SK-N-SH (cell line): ENCODE data around the gene OSBPL7.
A peak's percentile ranks its signal among the peaks of the same experiment; 100 is the strongest.

ENCODE experiments used
- ELF1 ChIP-seq: IDR thresholded peaks from 2 replicates; pipeline ENCODE4 v1.4.0; 2012
- EP300 ChIP-seq, 2 experiments: IDR thresholded peaks; 2 replicates each; pipeline versions ENCODE4 v1.4.0 to v1.6.1; 2012; ENCODE audit warnings: borderline replicate concordance in 1 of 2, low read depth in 1 of 2, low read length in 1 of 2
- GABPA ChIP-seq: IDR thresholded peaks from 2 replicates; pipeline ENCODE4 v1.4.0; 2012; ENCODE audit warnings: low read depth, mild to moderate bottlenecking
- MXI1 ChIP-seq: IDR thresholded peaks from 2 replicates; pipeline ENCODE4 v1.6.1; 2012; ENCODE audit warnings: mild to moderate bottlenecking, low read depth, low read length, improper control_type of control experiment
- POLR2AphosphoS5 ChIP-seq: IDR thresholded peaks from 2 replicates; pipeline ENCODE4 v1.6.1; 2012; ENCODE audit warnings: low read depth, low read length
- RFX5 ChIP-seq: IDR thresholded peaks from 2 replicates; pipeline ENCODE4 v1.6.1; 2012; ENCODE audit warnings: mild to moderate bottlenecking, improper control_type of control experiment, low read length
- RXRA ChIP-seq: IDR thresholded peaks from 2 replicates; pipeline ENCODE4 v1.4.0; 2012; ENCODE audit warnings: low read depth, mild to moderate bottlenecking, borderline replicate concordance
- SIN3A ChIP-seq: IDR thresholded peaks from 2 replicates; pipeline ENCODE4 v1.6.1; 2012; ENCODE audit warnings: low read depth, mild to moderate bottlenecking, low read length, moderate library complexity, borderline replicate concordance
- TF ChIP-seq, protein P1 (sequence below): fragments of 200-600 bp; sonication (generic); IDR thresholded peaks from 2 replicates; pipeline ENCODE4 v1.6.1; 2017; ENCODE audit warnings: antibody characterized with exemption, mild to moderate bottlenecking, moderate library complexity
- TF ChIP-seq, protein P2 (sequence below): IDR thresholded peaks from 2 replicates; pipeline ENCODE4 v1.4.0; 2012; ENCODE audit warnings: low read depth
- TF ChIP-seq, protein P3 (sequence below): fragments of 150-350 bp; IDR thresholded peaks from 2 replicates; pipeline ENCODE4 v1.6.1; 2017; ENCODE audit warnings: antibody characterized with exemption, low read length, low read depth, borderline replicate concordance
- TF ChIP-seq, protein P4 (sequence below): IDR thresholded peaks from 2 replicates; pipeline ENCODE4 v1.4.0; 2012; ENCODE audit warnings: low read depth, borderline replicate concordance
- TF ChIP-seq, protein P5 (sequence below): IDR thresholded peaks from 2 replicates; pipeline ENCODE4 v1.4.0; 2012; ENCODE audit warnings: low read depth, borderline replicate concordance

DNA sequence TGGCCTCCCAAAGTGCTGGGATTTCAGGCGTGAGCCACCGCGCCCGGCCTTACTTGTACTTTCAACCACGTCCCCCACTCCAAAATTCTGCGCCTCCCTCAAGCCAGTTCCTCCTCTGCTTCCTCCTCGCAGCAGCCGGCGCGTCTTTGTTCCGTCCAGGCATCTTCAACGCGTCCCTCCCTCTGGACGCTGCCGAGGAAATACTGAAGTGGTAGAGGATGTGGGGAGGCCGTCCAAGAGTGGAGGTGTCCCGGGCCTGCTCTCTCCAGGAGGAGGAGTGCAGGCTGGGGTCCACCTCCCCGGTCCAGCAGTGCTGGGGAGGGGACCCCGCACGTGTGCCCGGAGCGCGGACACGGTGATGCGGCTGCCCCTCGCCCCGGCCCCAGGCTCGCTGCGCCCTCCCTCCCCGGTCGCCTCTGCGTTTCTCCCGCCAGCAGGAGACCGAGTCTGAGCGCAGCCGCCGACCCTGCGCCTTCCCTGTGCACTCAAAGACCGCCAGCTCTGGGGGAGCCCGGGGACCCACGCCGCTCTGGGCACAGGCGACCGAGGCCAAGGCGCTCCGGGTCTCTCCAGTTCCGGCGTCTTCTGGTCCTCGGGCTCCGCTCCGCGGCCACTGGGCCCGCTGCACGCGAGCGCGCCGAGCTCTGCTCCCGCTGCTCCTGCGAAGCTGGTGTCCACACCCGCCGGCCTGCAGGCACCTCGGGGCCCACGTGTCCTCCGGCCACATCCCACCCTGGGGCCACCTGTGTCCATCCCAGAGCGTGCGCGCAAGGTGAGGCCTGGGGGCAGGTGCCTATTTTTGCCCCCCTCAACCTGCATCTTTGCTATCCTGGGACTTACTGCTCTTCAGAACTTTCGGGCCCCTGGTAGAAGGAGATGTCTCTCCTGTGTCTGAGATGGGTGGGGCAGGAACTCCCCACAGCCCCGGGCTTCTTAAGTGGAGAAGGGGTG lies 31.7 kb downstream of the OSBPL7 start:
- TF ChIP-seq EP300 (IDR thresholded peaks at IDR 0.05; ENCODE audit: borderline replicate concordance in 1 of 2, low read depth in 1 of 2, low read length in 1 of 2) (no peak), POLR2AphosphoS5 (no peak), RFX5 (no peak), GABPA (no peak), ELF1 (no peak), MXI1 (peak; percentile 72; the same call in 1 of the 2 replicates), RXRA (no peak), SIN3A (no peak)
- TF ChIP-seq, protein P1, sequence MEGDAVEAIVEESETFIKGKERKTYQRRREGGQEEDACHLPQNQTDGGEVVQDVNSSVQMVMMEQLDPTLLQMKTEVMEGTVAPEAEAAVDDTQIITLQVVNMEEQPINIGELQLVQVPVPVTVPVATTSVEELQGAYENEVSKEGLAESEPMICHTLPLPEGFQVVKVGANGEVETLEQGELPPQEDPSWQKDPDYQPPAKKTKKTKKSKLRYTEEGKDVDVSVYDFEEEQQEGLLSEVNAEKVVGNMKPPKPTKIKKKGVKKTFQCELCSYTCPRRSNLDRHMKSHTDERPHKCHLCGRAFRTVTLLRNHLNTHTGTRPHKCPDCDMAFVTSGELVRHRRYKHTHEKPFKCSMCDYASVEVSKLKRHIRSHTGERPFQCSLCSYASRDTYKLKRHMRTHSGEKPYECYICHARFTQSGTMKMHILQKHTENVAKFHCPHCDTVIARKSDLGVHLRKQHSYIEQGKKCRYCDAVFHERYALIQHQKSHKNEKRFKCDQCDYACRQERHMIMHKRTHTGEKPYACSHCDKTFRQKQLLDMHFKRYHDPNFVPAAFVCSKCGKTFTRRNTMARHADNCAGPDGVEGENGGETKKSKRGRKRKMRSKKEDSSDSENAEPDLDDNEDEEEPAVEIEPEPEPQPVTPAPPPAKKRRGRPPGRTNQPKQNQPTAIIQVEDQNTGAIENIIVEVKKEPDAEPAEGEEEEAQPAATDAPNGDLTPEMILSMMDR, result peak; percentile 62
- TF ChIP-seq, protein P2, sequence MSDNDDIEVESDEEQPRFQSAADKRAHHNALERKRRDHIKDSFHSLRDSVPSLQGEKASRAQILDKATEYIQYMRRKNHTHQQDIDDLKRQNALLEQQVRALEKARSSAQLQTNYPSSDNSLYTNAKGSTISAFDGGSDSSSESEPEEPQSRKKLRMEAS, result peak; percentile 27; the same call in 1 of the 2 replicates
- TF ChIP-seq, protein P3, sequence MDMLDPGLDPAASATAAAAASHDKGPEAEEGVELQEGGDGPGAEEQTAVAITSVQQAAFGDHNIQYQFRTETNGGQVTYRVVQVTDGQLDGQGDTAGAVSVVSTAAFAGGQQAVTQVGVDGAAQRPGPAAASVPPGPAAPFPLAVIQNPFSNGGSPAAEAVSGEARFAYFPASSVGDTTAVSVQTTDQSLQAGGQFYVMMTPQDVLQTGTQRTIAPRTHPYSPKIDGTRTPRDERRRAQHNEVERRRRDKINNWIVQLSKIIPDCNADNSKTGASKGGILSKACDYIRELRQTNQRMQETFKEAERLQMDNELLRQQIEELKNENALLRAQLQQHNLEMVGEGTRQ, result no peak
- TF ChIP-seq, protein P4, sequence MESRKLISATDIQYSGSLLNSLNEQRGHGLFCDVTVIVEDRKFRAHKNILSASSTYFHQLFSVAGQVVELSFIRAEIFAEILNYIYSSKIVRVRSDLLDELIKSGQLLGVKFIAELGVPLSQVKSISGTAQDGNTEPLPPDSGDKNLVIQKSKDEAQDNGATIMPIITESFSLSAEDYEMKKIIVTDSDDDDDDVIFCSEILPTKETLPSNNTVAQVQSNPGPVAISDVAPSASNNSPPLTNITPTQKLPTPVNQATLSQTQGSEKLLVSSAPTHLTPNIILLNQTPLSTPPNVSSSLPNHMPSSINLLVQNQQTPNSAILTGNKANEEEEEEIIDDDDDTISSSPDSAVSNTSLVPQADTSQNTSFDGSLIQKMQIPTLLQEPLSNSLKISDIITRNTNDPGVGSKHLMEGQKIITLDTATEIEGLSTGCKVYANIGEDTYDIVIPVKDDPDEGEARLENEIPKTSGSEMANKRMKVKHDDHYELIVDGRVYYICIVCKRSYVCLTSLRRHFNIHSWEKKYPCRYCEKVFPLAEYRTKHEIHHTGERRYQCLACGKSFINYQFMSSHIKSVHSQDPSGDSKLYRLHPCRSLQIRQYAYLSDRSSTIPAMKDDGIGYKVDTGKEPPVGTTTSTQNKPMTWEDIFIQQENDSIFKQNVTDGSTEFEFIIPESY, result no peak
- TF ChIP-seq, protein P5, sequence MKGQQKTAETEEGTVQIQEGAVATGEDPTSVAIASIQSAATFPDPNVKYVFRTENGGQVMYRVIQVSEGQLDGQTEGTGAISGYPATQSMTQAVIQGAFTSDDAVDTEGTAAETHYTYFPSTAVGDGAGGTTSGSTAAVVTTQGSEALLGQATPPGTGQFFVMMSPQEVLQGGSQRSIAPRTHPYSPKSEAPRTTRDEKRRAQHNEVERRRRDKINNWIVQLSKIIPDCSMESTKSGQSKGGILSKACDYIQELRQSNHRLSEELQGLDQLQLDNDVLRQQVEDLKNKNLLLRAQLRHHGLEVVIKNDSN, result no peak; the same call in 1 of the 2 replicates
